Panc1 (cell line): ENCODE measurements around the gene SCAMP3. TPM values are rescaled to one million over a fixed set of nuclear protein-coding genes. Genes with fewer than 3 reads are reported as not detected.

Experiments
- ATAC-seq: fragments of 200-7000 bp; cut with Tn5 transposase; 2 replicates; pipeline ENCODE4 v1.9.1; 2020; ENCODE audit warnings: mild to moderate bottlenecking, moderate library complexity
- Bru-seq: library from RNA; stranded (reverse); fragments of 400-500 nt; gene quantifications from one replicate; lab custom pipeline; 2021; lab: Mats Ljungman, UMichigan
- BruChase-seq, 2 experiments: library from RNA; stranded (reverse); fragments of 400-500 nt; gene quantifications; one replicate each; lab custom pipeline; 2021; lab: Mats Ljungman, UMichigan
- BruUV-seq: library from RNA; stranded (reverse); fragments of 400-500 nt; replicated peaks from 2 replicates; lab custom pipeline; 2021; lab: Mats Ljungman, UMichigan
- CTCF ChIA-PET: fragments of 300-600 bp; sonication (Branson Sonifier 250); formaldehyde crosslinking; loops from one replicate; lab custom pipeline; 2022; ENCODE audit warnings: antibody characterized with exemption; lab: Charles Lee
- POLR2A ChIA-PET: fragments of 300-600 bp; sonication (Branson Sonifier 250); formaldehyde crosslinking; loops from one replicate; lab custom pipeline; 2022; ENCODE audit warnings: antibody characterized with exemption; lab: Charles Lee
- DNase-seq: peaks from one replicate; pipeline ENCODE4 v3.0.0-alpha.2; 2010; ENCODE audit warnings: low read depth, low spot score
- H3K27ac ChIP-seq: 2 replicates; pipeline ENCODE4 v1.5.1; 2011; ENCODE audit warnings: mild to moderate bottlenecking, low read length, inconsistent platforms
- H3K27me3 ChIP-seq: fragments of 200-500 bp; sonication (Bioruptor generic); 2 replicates; pipeline ENCODE4 v1.6.0; 2014; ENCODE audit warnings: low read length, inconsistent platforms; ENCODE audit not compliant: control insufficient read depth, insufficient read depth
- H3K36me3 ChIP-seq: fragments of 200-500 bp; sonication (Bioruptor generic); 2 replicates; pipeline ENCODE4 v1.5.1; 2014; ENCODE audit warnings: inconsistent platforms, mild to moderate bottlenecking, low read length, moderate library complexity; ENCODE audit not compliant: control insufficient read depth, insufficient read depth
- H3K4me1 ChIP-seq: 2 replicates; pipeline ENCODE4 v1.5.1; 2011; ENCODE audit warnings: inconsistent platforms, mild to moderate bottlenecking, low read length, moderate library complexity; ENCODE audit not compliant: control insufficient read depth, insufficient read depth
- H3K4me3 ChIP-seq, 2 experiments: 2 replicates each; pipeline ENCODE4 v1.5.1; 2011 to 2012; ENCODE audit warnings: low read depth in 2 of 2, low read length in 2 of 2, mild to moderate bottlenecking in 2 of 2, inconsistent platforms in 1 of 2, moderate library complexity in 1 of 2
- H3K9me3 ChIP-seq: fragments of 200-500 bp; sonication (Bioruptor generic); 2 replicates; pipeline ENCODE4 v1.5.1; 2014; ENCODE audit warnings: low read depth, mild to moderate bottlenecking, inconsistent platforms, low read length, moderate library complexity; ENCODE audit not compliant: control insufficient read depth, insufficient read depth
- CTCF ChIP-seq: fragments of 450-650 bp; IDR thresholded peaks from 2 replicates; pipeline ENCODE4 v1.5.1; 2017; ENCODE audit warnings: mild to moderate bottlenecking
- POLR2AphosphoS5 ChIP-seq: IDR thresholded peaks from 2 replicates; pipeline ENCODE4 v1.6.1; 2012; ENCODE audit warnings: mild to moderate bottlenecking, low read depth, low read length, moderate library complexity
- SIN3A ChIP-seq: IDR thresholded peaks from 2 replicates; pipeline ENCODE4 v1.6.1; 2012; ENCODE audit warnings: low read depth, mild to moderate bottlenecking, low read length, moderate library complexity, borderline replicate concordance; ENCODE audit not compliant: insufficient read depth
- TCF7L2 ChIP-seq: IDR thresholded peaks from 2 replicates; pipeline ENCODE4 v1.6.1; 2011; ENCODE audit warnings: mild to moderate bottlenecking, low read depth, low read length, inconsistent platforms
- in situ Hi-C: cut with HindIII; loops from 2 replicates; pipeline ENCODE4 v1.10.0; 2016; ENCODE audit warnings: low sequenced_read_pairs, low pct_unique_long_range_greater_than_20kb
- intact Hi-C: fragments of 100-400 bp; cut with micrococcal nuclease; formaldehyde crosslinking; loops from one replicate; pipeline ENCODE4 v1.10.0; 2022; ENCODE audit not compliant: unreplicated experiment
- long read RNA-seq: library from polyadenylated mRNA; unstranded; transcript quantifications from one replicate; pipeline ENCODE4 v2.0.0, GENCODE V29; 2021; ENCODE audit not compliant: unreplicated experiment
- polyA plus RNA-seq: library from polyadenylated mRNA; unstranded; fragments of >200 nt; gene quantifications from one replicate; pipeline ENCODE4 v1.2.1, GENCODE V29; 2012; ENCODE audit warnings: missing spikeins; ENCODE audit not compliant: insufficient read length
- total RNA-seq: library from RNA; stranded (reverse); gene quantifications from one replicate; pipeline ENCODE4 v1.2.1, GENCODE V29; 2021; ENCODE audit not compliant: unreplicated experiment
- TF ChIP-seq, protein P1 (sequence below), 2 experiments: IDR thresholded peaks; 2 replicates each; pipeline ENCODE4 v1.6.1; 2011 to 2012; ENCODE audit warnings: low read depth in 2 of 2, control low read depth in 1 of 2, low read length in 1 of 2, mild to moderate bottlenecking in 1 of 2, moderate library complexity in 1 of 2; ENCODE audit not compliant: insufficient read depth in 1 of 2

Gene SCAMP3
- total RNA-seq = 200 TPM
- polyA plus RNA-seq = 232 TPM
- Bru-seq, nascent RNA = percentile 82 among the genes with signal in this experiment
- BruChase-seq, experiment 1, labeled RNA remaining after a 2-hour chase = percentile 90 among the genes with signal in this experiment
- percentile 95 among the genes with signal in this experiment for BruChase-seq, experiment 2, labeled RNA remaining after a 6-hour chase
- long read RNA-seq, transcript SCAMP3-201 (9 exons, 1,446 nt) = major isoform, 136 of 307 reads
- long read RNA-seq, transcript SCAMP3-202 (8 exons, 1,537 nt) = minor isoform, 63 of 307 reads
- long read RNA-seq, partial matches to known transcripts = 45 of 307 reads
- long read RNA-seq, other reads (novel, unspliced or antisense) = 62 of 307 reads

GRCh38 chr1:155261852-155262673, at the start of gene SCAMP3:
SCAMP3 (minus strand) TSS chr1:155262360; CDS start chr1:155262151, 209 bp downstream.
- no TSS peak for BruUV-seq
- Histone ChIP-seq H3K27ac (peak within 1 kb of the TSS; percentile 97), H3K9me3 (no peaks in the 10 kb centered on the region), H3K36me3 (peaks cover 12% of the 10 kb centered on the region), H3K4me1 (peaks cover 13% of the 10 kb centered on the region), H3K27me3 (no peaks in the 10 kb centered on the region), H3K4me3 (peak within 1 kb of the TSS; percentile 87 to 95)
- DNase-seq (peak; percentile 94), ATAC-seq (peak; percentile 97)
- POLR2A ChIA-PET = no interaction called here
- CTCF ChIA-PET = interaction anchor here (1.1 kb wide), 1 partner anchor 12 kb away, joined by 4 read pairs; no protein-coding TSS in a partner anchor
- TF ChIP-seq POLR2AphosphoS5 = peak; percentile 99
- peak; percentile 74 for TF ChIP-seq SIN3A
- TF ChIP-seq, protein P1, sequence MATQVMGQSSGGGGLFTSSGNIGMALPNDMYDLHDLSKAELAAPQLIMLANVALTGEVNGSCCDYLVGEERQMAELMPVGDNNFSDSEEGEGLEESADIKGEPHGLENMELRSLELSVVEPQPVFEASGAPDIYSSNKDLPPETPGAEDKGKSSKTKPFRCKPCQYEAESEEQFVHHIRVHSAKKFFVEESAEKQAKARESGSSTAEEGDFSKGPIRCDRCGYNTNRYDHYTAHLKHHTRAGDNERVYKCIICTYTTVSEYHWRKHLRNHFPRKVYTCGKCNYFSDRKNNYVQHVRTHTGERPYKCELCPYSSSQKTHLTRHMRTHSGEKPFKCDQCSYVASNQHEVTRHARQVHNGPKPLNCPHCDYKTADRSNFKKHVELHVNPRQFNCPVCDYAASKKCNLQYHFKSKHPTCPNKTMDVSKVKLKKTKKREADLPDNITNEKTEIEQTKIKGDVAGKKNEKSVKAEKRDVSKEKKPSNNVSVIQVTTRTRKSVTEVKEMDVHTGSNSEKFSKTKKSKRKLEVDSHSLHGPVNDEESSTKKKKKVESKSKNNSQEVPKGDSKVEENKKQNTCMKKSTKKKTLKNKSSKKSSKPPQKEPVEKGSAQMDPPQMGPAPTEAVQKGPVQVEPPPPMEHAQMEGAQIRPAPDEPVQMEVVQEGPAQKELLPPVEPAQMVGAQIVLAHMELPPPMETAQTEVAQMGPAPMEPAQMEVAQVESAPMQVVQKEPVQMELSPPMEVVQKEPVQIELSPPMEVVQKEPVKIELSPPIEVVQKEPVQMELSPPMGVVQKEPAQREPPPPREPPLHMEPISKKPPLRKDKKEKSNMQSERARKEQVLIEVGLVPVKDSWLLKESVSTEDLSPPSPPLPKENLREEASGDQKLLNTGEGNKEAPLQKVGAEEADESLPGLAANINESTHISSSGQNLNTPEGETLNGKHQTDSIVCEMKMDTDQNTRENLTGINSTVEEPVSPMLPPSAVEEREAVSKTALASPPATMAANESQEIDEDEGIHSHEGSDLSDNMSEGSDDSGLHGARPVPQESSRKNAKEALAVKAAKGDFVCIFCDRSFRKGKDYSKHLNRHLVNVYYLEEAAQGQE (IDR thresholded peaks at IDR 0.05; ENCODE audit: insufficient read depth in 1 of 2, low read depth in 2 of 2, low read length in 1 of 2) = 0 out of 4 replicates have a peak, but pooled peaks of 1 of the 2 experiments have one; percentile 57
- TF ChIP-seq TCF7L2 = no peak
- no peak for TF ChIP-seq CTCF
- intact Hi-C loops (no loop called here), in situ Hi-C loops (no loop called here)

DNA sequence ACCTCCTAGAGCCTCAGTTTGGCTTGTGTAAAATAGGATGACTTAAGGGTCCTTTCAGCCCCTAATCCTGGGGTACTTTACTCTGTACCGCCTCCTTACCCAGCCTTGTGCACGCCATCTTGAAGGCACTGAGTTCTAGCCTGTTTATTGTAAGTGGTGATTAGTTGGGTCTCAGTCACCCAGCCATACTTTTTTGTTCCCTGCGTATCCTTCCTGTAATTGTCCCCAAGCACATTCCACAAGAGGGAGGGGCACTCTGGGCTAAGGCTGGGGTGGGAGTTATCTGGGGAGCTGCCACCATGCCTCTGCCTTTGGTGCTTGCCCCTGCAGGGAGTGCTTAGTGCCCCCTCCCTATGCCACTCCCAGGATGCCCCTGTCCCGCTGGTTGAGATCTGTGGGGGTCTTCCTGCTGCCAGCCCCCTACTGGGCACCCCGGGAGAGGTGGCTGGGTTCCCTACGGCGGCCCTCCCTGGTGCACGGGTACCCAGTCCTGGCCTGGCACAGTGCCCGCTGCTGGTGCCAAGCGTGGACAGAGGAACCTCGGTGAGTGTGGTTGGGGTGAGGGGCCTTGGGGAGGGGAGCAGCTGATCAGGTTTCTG, 47.4 kb upstream of the SCAMP3 start:
- peak overlapping the region; percentile 97 for H3K27ac ChIP-seq
- DNase-seq = no peak
- no peaks in the 10 kb centered on the region for H3K9me3 ChIP-seq
- no peaks in the 10 kb centered on the region for H3K27me3 ChIP-seq
- H3K36me3 ChIP-seq = peaks cover 7% of the 10 kb centered on the region; the same call in 1 of the 2 replicates
- ChIA-PET CTCF (no interaction called here), POLR2A (interaction anchor here (0.6 kb wide), 1 partner anchor 339 kb away, joined by 4 read pairs; no protein-coding TSS in a partner anchor)
- BruUV-seq = no TSS peak
- intact Hi-C loops = no loop called here
- ATAC-seq = no peak
- peaks cover 9% of the 10 kb centered on the region; the same call in 1 of the 2 replicates for H3K4me1 ChIP-seq
- peak overlapping the region; percentile 99 for H3K4me3 ChIP-seq
- TF ChIP-seq CTCF (no peak), SIN3A (no peak), POLR2AphosphoS5 (no peak), TCF7L2 (no peak)
- TF ChIP-seq, protein P1 (IDR thresholded peaks at IDR 0.05; ENCODE audit: insufficient read depth in 1 of 2, low read depth in 2 of 2, low read length in 1 of 2) = no peak
- in situ Hi-C loops = no loop called here
